ENCODE measurements around the gene SNTG2.
"Not testable (repeated sequence)": the region's sequence is repeated elsewhere in the genome, so short reads cannot be mapped to it uniquely, and the experiment has no call there.

SNTG2 gene

GRCh38 chr2:1407950-1408675 is 457.5 kb downstream of the SNTG2 start:
- TF ChIP-seq, protein P1, sequence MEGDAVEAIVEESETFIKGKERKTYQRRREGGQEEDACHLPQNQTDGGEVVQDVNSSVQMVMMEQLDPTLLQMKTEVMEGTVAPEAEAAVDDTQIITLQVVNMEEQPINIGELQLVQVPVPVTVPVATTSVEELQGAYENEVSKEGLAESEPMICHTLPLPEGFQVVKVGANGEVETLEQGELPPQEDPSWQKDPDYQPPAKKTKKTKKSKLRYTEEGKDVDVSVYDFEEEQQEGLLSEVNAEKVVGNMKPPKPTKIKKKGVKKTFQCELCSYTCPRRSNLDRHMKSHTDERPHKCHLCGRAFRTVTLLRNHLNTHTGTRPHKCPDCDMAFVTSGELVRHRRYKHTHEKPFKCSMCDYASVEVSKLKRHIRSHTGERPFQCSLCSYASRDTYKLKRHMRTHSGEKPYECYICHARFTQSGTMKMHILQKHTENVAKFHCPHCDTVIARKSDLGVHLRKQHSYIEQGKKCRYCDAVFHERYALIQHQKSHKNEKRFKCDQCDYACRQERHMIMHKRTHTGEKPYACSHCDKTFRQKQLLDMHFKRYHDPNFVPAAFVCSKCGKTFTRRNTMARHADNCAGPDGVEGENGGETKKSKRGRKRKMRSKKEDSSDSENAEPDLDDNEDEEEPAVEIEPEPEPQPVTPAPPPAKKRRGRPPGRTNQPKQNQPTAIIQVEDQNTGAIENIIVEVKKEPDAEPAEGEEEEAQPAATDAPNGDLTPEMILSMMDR (IDR thresholded peaks at IDR 0.05; ENCODE audit: borderline replicate concordance, insufficient read depth, low read depth, low read length), result no peak
- no peak overlapping the region for H3K4me3 ChIP-seq (ENCODE audit: low read depth, low read length)

DNA sequence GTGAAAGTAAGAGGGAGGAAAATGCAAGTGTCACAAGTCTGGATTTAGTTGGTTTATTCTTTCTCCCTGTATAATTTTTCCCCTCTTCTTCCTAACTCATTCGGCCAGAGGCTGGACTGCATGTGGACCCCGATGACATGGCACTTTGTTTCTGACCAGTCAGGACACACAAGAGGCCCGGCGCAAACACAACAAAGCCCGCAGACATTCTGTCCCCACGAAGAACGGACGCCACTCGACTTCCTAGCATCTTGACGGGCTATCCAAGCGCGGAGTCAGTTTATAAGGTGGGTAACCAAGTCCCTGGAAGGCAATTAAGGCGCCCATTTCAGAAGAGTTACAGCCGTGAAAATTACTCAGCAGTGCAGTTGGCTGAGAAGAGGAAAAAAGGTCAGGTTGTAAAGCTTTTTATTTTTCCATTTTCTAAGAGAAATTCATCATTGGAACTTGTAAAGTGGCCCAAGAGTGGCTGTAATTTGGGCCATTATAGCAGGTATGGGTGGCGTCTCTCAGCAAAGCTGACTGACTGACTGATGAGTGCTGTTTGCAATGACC is 462.6 kb downstream of the SNTG2 start, which contains the start of gene TPO:
TSS of gene TPO (plus strand) at position 308 of the 555 bp plus-strand sequence. CDS start 946 bp downstream, outside the sequence.
- TF ChIP-seq, protein P1 (IDR thresholded peaks at IDR 0.05; ENCODE audit: borderline replicate concordance, insufficient read depth, low read depth, low read length), result no peak
- H3K4me3 ChIP-seq (ENCODE audit: low read depth, low read length), result no peak within 1 kb of the TSS

GRCh38 chr2:1414121-1414520 is 463.5 kb downstream of the SNTG2 start:
- H3K4me3 ChIP-seq (ENCODE audit: low read depth, low read length), result no peak overlapping the region
- TF ChIP-seq, protein P1 (IDR thresholded peaks at IDR 0.05; ENCODE audit: borderline replicate concordance, insufficient read depth, low read depth, low read length), result no peak

DNA sequence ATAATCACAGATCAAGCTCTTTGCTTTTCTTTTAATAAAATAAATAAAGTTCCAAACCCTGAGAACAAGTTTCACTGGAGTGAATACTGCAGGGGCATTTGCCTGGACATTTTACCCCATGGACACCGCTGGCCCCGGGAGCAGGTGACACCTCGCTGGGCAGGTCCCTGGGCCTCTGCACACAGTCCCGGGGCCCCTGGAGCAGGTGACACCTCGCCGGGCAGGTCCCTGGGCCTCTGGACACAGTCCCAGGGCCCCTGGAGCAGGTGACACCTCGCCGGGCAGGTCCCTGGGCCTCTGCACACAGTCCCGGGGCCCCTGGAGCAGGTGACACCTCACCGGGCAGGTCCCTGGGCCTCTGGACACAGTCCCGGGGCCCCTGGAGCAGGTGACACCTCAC is 464.3 kb downstream of the SNTG2 start:
- H3K4me3 ChIP-seq (ENCODE audit: low read depth, low read length), result not testable (repeated sequence)

- no peak overlapping the region for H3K4me3 ChIP-seq (ENCODE audit: low read depth, low read length)
- TF ChIP-seq, protein P1 (IDR thresholded peaks at IDR 0.05; ENCODE audit: borderline replicate concordance, insufficient read depth, low read depth, low read length), result no peak
Observed at GRCh38 chr2:1415501-1415900, 464.9 kb downstream of the SNTG2 start.
